ENCODE data around the gene RGS11.

Gene RGS11

GRCh38 chr16:228151-228851 lies 47.4 kb downstream of the RGS11 start:
- DNase-seq, result no peak

- no peak for DNase-seq
These were observed 55.7 kb downstream of the RGS11 start for GRCh38 chr16:220021-220420.

All from 8988T (cell line).